Adrenal gland (tissue), 12 donors: Measurements from ENCODE around the gene NGFR. TPM values are rescaled to one million over a fixed set of nuclear protein-coding genes. Genes with fewer than 3 reads are reported as not detected.
A peak's percentile ranks its signal among the peaks of the same experiment; 100 is the strongest.

Experiments
- DNase-seq, 7 donors: peaks; one replicate each; pipeline ENCODE4 v3.0.0-alpha.2; 2019 to 2020
- H3K27ac ChIP-seq, 5 donors: fragments of 200-600 bp; sonication (generic) in 4 of 5; 1 replicate in 3 of 5; 2 replicates in 2 of 5; pipeline versions ENCODE4 v1.5.1 to v1.8.0; 2016 to 2020; ENCODE audit warnings: mild to moderate bottlenecking in 1 of 5
- H3K27me3 ChIP-seq: fragments of 200-600 bp; 2 replicates; pipeline ENCODE4 v1.8.0; 2021
- H3K36me3 ChIP-seq, 2 donors: fragments of 200-600 bp; replicated peaks in 1 of 2; 1 replicate in 1 of 2; 2 replicates in 1 of 2; pipeline versions ENCODE4 v1.5.1 to v1.8.0; 2018 to 2022
- H3K4me1 ChIP-seq, 2 donors: fragments of 200-600 bp; replicated peaks in 1 of 2; 1 replicate in 1 of 2; 2 replicates in 1 of 2; pipeline versions ENCODE4 v1.5.1 to v1.8.0; 2018 to 2021
- H3K4me3 ChIP-seq, 4 donors: fragments of 200-600 bp; sonication (generic) in 3 of 4; one replicate each; pipeline ENCODE4 v1.5.1; 2016 to 2018
- H3K9me3 ChIP-seq, 3 donors: fragments of 200-600 bp; sonication (generic) in 1 of 3; replicated peaks in 1 of 3; 1 replicate in 2 of 3; 2 replicates in 1 of 3; pipeline versions ENCODE4 v1.5.1 to v1.8.0; 2016 to 2021
- CTCF ChIP-seq, 6 experiments: fragments of 450-650 bp in 4 of 6; fragments of 200-600 bp in 2 of 6; sonication (generic) in 1 of 6; IDR thresholded peaks; 1 replicate in 5 of 6; 2 replicates in 1 of 6; pipeline versions ENCODE4 v1.5.1 to v1.8.0; 2016 to 2021; ENCODE audit warnings: antibody characterized with exemption in 6 of 6, mild to moderate bottlenecking in 2 of 6, moderate library complexity in 1 of 6
- POLR2A ChIP-seq, 2 donors: fragments of 450-650 bp; IDR thresholded peaks; one replicate each; pipeline ENCODE4 v1.6.1; 2017; ENCODE audit warnings: antibody characterized with exemption in 2 of 2, mild to moderate bottlenecking in 2 of 2, moderate library complexity in 1 of 2
- WGBS, 4 donors: extraction: QIAGEN DNeasy Blood & Tissue Kit in 2 of 4; methylation state at CpG; one replicate each; pipeline versions ENCODE4 v1.1.5 to v1.1.7; 2013 to 2017; 5-methylcytosine and 5-hydroxymethylcytosine counted together
- intact Hi-C, 2 donors: fragments of 100-400 bp; cut with DNase I; formaldehyde crosslinking; loops; one replicate each; pipeline versions ENCODE4 v1.14.1 to v1.15.0; 2022 to 2023
- polyA plus RNA-seq, 3 donors: library from polyadenylated mRNA; stranded (reverse); fragments of 200-250 nt in 2 of 3; fragments of 350-450 nt in 1 of 3; fragmentation: Illumina TruSeq in 1 of 3; extraction: RNeasy Lipid Tissue Mini Kit (QIAGEN cat#74804) in 1 of 3; gene quantifications; one replicate each; pipeline ENCODE4 v1.2.3, GENCODE V29; 2013 to 2014
- total RNA-seq, 9 donors: library from RNA; depleted of rRNA in 4 of 9; stranded (reverse); fragments of >200 nt in 4 of 9; fragments of 120-200 nt in 1 of 9; fragmentation: NEBNext Ultra II Directional in 1 of 9; extraction: Animal tissue kit (Norgen Biotek cat#: 25700) in 1 of 9; gene quantifications; one replicate each; pipeline versions ENCODE4 v1.1.0 to v1.2.4, GENCODE V29; 2013 to 2023
- donor health status: healthy with polysubstance abuse.
- donor health status: Bipolar disorder and iron deficiency.
- donor health status: DM: yes; HTN: yes; CAD: no.
- donor health status: DM: no; HTN: no; CAD: no.
- donor health status: DM: no; HTN: no; CAD: no.
- donor health status: DM: yes; HTN: yes; CAD: no.

Gene NGFR
- total and polyA plus RNA-seq, 12 donors: 4.2 to 77.8 (median 25.9) TPM

- H3K27ac ChIP-seq: peak overlapping the region in 1 of 5 donors; percentile 2
- no peak overlapping the region for H3K4me3 ChIP-seq
- no peak for DNase-seq
- H3K9me3 ChIP-seq: no peaks in the 10 kb centered on the region
- no peak for TF ChIP-seq POLR2A (IDR thresholded peaks at IDR 0.05)
- no peak for TF ChIP-seq CTCF (IDR thresholded peaks at IDR 0.05)
- peaks cover 21% of the 10 kb centered on the region for H3K27me3 ChIP-seq
- H3K36me3 ChIP-seq: no peaks in the 10 kb centered on the region
- intact Hi-C loops: no loop called here
- no peaks in the 10 kb centered on the region for H3K4me1 ChIP-seq
- 56 to 67% (median 61%) methylated on average over 5 to 8 of the region's 8 CpGs for WGBS, 4 donors
These were observed 7.9 kb upstream of the NGFR start for GRCh38 chr17:49487183-49487582.

GRCh38 chr17:49488612-49489011 is 6.5 kb upstream of the NGFR start:
- 65 to 83% (median 65%) methylated on average over 4 to 8 of the region's 8 CpGs for WGBS, 4 donors
- peaks cover 21% of the 10 kb centered on the region for H3K27me3 ChIP-seq
- peak in 4 of 7 donors; percentile 24 to 66 (median 44) for DNase-seq
- H3K9me3 ChIP-seq: no peaks in the 10 kb centered on the region
- no peaks in the 10 kb centered on the region for H3K36me3 ChIP-seq
- intact Hi-C loops: no loop called here
- no peak overlapping the region for H3K4me3 ChIP-seq
- H3K27ac ChIP-seq: peak overlapping the region in 1 of 5 donors; percentile 52
- no peaks in the 10 kb centered on the region for H3K4me1 ChIP-seq
- TF ChIP-seq POLR2A (IDR thresholded peaks at IDR 0.05): no peak
- TF ChIP-seq CTCF (IDR thresholded peaks at IDR 0.05): no peak

- H3K4me3 ChIP-seq: no peak overlapping the region
These were observed 5.7 kb upstream of the NGFR start for GRCh38 chr17:49489348-49489747.

GRCh38 chr17:49490276-49490675 is 4.8 kb upstream of the NGFR start:
- intact Hi-C loops: loop anchor here in 1 of 2 donors (10.0 kb wide), 1 partner anchor 65 kb away; no protein-coding TSS in a partner anchor
- H3K27me3 ChIP-seq: peaks cover 23% of the 10 kb centered on the region

More at GRCh38 chr17:49489348-49489747, 5.7 kb upstream of the NGFR start:
- Histone ChIP-seq H3K4me1 (no peaks in the 10 kb centered on the region), H3K27me3 (peaks cover 21% of the 10 kb centered on the region), H3K27ac (peak overlapping the region in 1 of 5 donors; percentile 52), H3K9me3 (no peaks in the 10 kb centered on the region), H3K36me3 (no peaks in the 10 kb centered on the region)
- TF ChIP-seq CTCF (IDR thresholded peaks at IDR 0.05): no peak
- no peak for TF ChIP-seq POLR2A (IDR thresholded peaks at IDR 0.05)
- WGBS, 4 donors: 78 to 90% (median 89%) methylated on average over 4 of the region's 4 CpGs
- intact Hi-C loops: no loop called here
- DNase-seq: no peak

More at GRCh38 chr17:49490276-49490675, 4.8 kb upstream of the NGFR start:
- Histone ChIP-seq H3K27ac (no peak overlapping the region), H3K4me3 (no peak overlapping the region), H3K9me3 (no peaks in the 10 kb centered on the region), H3K36me3 (no peaks in the 10 kb centered on the region), H3K4me1 (peaks cover 0 to 2% of the 10 kb centered on the region in 2 donors)
- DNase-seq: no peak
- WGBS, 4 donors: 76 to 89% (median 86%) methylated on average over 4 to 6 of the region's 6 CpGs
- TF ChIP-seq CTCF (IDR thresholded peaks at IDR 0.05) (no peak), POLR2A (IDR thresholded peaks at IDR 0.05) (no peak)
